PFSK-1 (cell line): Measurements from ENCODE around the gene RRP8.

Source experiments
- FOXP2 ChIP-seq: optimal IDR thresholded peaks from 2 replicates; pipeline ENCODE3; 2011; ENCODE audit warnings: borderline replicate concordance, control low read depth, inconsistent platforms; ENCODE audit not compliant: insufficient read depth; ENCODE audit errors: extremely low read length, extremely low read depth
- POLR2AphosphoS5 ChIP-seq: IDR thresholded peaks from 2 replicates; pipeline ENCODE4 v1.6.1; 2012; ENCODE audit warnings: low read depth, mild to moderate bottlenecking, control low read depth, low read length, moderate library complexity
- SIN3A ChIP-seq: IDR thresholded peaks from 2 replicates; pipeline ENCODE4 v1.6.1; 2012; ENCODE audit warnings: mild to moderate bottlenecking, low read length, moderate library complexity, borderline replicate concordance; ENCODE audit not compliant: insufficient read depth
- TAF1 ChIP-seq: IDR thresholded peaks from 2 replicates; pipeline ENCODE4 v1.6.1; 2012; ENCODE audit warnings: low read length, control low read depth, borderline replicate concordance; ENCODE audit not compliant: insufficient read depth
- TF ChIP-seq, protein P1 (sequence below), 2 experiments: IDR thresholded peaks; 2 replicates each; pipeline versions ENCODE4 v1.6.1 to v1.8.0; 2011 to 2012; ENCODE audit warnings: low read depth in 2 of 2, low read length in 2 of 2, control low read depth in 1 of 2, inconsistent platforms in 1 of 2, mild to moderate bottlenecking in 1 of 2, moderate library complexity in 1 of 2; ENCODE audit not compliant: insufficient read depth in 1 of 2

RRP8 gene

DNA sequence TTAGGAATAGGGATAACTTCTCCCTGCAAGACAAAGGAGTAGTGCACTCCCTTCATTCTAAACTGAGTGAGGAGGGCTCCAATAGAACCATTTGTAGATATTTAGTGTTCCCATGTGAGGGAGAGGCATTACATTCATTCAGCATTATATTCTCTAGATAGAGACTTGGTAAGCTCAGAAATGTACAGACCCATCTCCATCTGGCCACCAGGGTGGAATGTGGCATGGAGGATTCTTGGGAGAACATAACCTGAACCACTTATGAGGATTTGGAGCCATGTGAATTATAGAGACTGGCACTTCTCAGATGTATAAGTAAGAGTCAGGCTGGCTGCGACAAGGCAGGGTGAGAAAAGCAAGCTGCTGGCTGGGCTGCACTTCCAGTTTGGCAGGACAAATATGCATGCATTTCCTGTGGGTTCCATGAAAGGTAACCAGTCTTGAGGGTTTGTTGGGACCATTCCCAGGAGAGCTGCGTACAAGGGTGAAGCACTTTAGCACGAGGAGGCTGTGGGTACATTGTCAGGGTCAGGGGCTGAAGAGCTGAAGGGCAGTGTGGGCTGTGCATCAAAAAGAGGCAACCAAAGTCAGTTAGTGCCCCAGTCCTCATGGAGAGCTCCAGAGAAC, 9.2 kb downstream of the RRP8 start:
- TF ChIP-seq TAF1 = no peak

DNA sequence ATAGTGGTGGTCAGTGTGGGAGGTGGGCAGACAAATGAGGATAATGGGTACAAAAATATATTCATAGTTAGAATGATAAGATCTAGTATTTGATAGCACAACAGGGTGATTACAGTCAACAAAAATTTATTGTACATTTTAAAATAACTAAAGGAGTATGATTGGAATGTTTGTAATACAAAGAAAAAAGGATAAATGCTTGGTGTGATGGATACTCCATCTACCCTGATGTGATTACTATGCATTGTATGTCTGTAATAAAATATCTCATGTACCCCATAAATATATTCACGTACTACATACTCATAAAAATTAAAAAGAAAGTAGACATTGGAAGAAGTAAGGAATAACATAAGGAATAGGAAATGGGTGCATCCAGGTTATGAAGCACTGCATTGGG, 15.4 kb downstream of the RRP8 start:
- TF ChIP-seq SIN3A (no peak), POLR2AphosphoS5 (no peak), TAF1 (no peak), FOXP2 (no peak)
- TF ChIP-seq, protein P1, sequence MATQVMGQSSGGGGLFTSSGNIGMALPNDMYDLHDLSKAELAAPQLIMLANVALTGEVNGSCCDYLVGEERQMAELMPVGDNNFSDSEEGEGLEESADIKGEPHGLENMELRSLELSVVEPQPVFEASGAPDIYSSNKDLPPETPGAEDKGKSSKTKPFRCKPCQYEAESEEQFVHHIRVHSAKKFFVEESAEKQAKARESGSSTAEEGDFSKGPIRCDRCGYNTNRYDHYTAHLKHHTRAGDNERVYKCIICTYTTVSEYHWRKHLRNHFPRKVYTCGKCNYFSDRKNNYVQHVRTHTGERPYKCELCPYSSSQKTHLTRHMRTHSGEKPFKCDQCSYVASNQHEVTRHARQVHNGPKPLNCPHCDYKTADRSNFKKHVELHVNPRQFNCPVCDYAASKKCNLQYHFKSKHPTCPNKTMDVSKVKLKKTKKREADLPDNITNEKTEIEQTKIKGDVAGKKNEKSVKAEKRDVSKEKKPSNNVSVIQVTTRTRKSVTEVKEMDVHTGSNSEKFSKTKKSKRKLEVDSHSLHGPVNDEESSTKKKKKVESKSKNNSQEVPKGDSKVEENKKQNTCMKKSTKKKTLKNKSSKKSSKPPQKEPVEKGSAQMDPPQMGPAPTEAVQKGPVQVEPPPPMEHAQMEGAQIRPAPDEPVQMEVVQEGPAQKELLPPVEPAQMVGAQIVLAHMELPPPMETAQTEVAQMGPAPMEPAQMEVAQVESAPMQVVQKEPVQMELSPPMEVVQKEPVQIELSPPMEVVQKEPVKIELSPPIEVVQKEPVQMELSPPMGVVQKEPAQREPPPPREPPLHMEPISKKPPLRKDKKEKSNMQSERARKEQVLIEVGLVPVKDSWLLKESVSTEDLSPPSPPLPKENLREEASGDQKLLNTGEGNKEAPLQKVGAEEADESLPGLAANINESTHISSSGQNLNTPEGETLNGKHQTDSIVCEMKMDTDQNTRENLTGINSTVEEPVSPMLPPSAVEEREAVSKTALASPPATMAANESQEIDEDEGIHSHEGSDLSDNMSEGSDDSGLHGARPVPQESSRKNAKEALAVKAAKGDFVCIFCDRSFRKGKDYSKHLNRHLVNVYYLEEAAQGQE (IDR thresholded peaks at IDR 0.05; ENCODE audit: insufficient read depth in 1 of 2, low read depth in 2 of 2, low read length in 2 of 2) = no peak

DNA sequence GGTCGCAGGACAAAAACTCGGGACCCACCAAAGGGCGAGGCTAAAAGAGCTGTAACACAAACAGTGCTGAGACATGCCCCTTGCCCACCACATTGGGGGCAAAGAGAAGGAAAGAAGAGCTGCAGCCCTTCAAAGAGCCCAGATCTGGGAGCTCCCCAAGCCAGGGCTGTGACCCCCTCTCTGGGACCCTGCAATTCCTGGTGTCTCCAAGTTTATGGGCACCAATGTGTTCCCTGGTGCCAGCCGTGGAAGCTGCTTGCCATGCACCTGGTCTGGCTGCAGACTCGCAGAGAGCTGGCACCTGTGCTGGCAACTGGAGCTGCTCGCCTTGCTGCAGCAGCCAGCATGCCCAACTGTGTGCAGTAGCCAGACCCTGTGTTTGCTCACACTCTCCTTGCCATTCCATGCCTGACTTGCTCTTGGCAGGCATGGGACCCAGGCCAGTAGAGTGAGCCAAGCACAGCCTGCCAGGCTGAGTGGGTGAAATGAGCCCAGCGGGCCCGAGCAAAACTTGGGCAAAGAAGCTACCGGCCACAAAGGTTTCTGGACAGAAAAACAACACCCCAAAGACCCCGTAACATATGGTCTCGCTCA, 16.0 kb downstream of the RRP8 start:
- TF ChIP-seq SIN3A (no peak), POLR2AphosphoS5 (no peak), TAF1 (no peak), FOXP2 (no peak)
- TF ChIP-seq, protein P1 (IDR thresholded peaks at IDR 0.05; ENCODE audit: insufficient read depth in 1 of 2, low read depth in 2 of 2, low read length in 2 of 2) = no peak

DNA sequence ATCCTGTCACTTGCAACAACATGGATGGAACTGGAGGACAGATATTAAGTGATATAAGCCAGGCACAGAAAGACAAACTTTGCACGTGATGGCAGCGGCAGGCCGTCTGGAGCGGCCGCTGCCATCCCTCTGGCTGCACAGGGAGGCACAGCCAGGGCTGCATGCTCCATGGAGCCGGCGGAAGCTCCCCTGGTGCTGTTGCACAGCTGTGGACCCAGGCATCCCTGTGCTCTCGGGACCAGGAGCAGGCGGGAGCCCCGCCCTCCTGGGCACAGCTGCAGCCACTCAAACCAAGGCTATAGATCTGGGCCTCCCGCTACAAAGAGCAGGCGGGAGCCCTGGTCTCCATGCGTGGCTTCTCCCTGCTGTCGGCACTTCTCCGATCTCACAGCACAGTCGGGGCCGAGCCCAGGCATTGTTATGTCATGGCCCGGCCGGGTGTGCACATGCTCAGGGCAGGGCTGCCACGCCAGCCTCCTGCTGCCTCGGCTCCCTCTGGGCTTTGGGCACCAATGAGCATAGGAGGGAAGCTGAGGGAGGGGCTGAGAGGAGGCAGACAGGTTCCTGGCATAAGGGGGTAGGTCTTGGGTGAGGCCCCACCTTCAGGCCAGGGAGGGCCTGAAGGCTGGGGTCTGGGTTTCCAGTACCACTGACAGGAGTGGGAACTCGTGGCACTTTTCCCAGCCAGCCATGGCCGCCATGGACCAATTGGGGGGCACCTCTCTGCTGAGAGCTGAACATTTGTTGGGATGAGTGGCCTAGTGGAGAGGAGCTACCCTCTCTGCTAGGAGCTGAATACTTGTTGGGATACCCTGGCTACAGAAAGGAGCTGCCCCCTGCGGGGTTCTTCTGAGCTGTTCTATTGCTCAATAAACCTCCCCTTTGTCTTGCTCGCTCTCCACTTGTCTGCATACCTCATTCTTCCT, 16.7 kb downstream of the RRP8 start:
- TF ChIP-seq SIN3A (no peak), FOXP2 (no peak)

DNA sequence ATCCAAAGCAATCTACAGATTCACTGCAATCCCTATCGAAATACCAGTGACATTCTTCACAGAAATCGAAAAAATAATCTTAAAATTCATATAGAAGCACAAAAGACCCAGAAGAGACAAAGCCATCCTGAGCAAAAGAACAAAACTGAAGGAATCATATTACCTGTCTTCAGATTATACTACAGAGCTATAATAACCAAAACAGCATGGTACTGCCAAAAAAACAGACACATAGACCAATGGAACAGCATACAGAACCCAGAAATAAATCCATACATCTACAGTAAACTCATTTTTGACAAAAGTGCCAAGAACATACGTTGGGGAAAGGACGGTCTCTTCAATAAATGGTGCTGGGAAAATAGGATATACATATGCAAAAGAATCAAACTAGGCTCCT, 18.9 kb downstream of the RRP8 start:
- TF ChIP-seq POLR2AphosphoS5 (no peak), TAF1 (no peak), SIN3A (no peak), FOXP2 (no peak)
- TF ChIP-seq, protein P1 (IDR thresholded peaks at IDR 0.05; ENCODE audit: insufficient read depth in 1 of 2, low read depth in 2 of 2, low read length in 2 of 2) = no peak

DNA sequence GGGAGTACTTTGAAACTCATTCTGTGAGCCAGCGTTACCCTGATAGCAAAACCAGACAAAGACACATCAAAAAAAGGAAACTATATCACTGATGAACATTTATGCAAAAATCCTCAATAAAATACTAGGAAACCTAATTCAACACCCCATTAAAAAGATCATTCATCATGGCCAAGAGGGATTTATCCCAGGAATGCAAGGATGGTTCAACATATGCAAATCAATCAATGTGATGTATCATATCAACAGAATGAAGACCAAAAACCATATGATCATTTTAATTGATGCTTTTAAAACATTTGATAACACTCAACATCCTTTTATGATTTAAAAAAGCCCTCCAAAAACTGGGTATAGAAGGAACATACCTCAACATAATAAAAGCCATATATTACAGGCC, 19.8 kb downstream of the RRP8 start:
- TF ChIP-seq SIN3A = no peak
- no peak for TF ChIP-seq POLR2AphosphoS5
- TF ChIP-seq, protein P1 (IDR thresholded peaks at IDR 0.05; ENCODE audit: insufficient read depth in 1 of 2, low read depth in 2 of 2, low read length in 2 of 2) = no peak
- no peak for TF ChIP-seq FOXP2
- no peak for TF ChIP-seq TAF1
